Testis (tissue), 2 donors: ENCODE measurements around the gene LSP1.

ENCODE experiments used
- CTCF ChIP-seq, 3 experiments: fragments of 450-650 bp in 2 of 3; fragments of 200-600 bp in 1 of 3; sonication (generic) in 1 of 3; IDR thresholded peaks; one replicate each; pipeline ENCODE4 v1.5.1; 2016 to 2019; ENCODE audit warnings: antibody characterized with exemption in 3 of 3, mild to moderate bottlenecking in 2 of 3, moderate library complexity in 1 of 3
- POLR2A ChIP-seq: fragments of 450-650 bp; IDR thresholded peaks from one replicate; pipeline ENCODE4 v1.6.1; 2017; ENCODE audit warnings: antibody characterized with exemption, mild to moderate bottlenecking, moderate library complexity

GRCh38 chr11:1924646-1925372 is 71.9 kb downstream of the LSP1 start:
- no peak for TF ChIP-seq CTCF (IDR thresholded peaks at IDR 0.05)
- no peak for TF ChIP-seq POLR2A
